GM23338 (cell line): ENCODE data around the gene ABCC10. TPM values are rescaled to one million over a fixed set of nuclear protein-coding genes. Genes with fewer than 3 reads are reported as not detected.
"Not testable (repeated sequence)": the region's sequence is repeated elsewhere in the genome, so short reads cannot be mapped to it uniquely, and the experiment has no call there.

Experiments used
- ATAC-seq: fragments of 200-7000 bp; cut with Tn5 transposase; 3 replicates; pipeline ENCODE4 v1.9.1; 2020
- DNase-seq: peaks from one replicate; pipeline ENCODE4 v3.0.0-alpha.2; 2015; ENCODE audit warnings: low spot score
- H2AFZ ChIP-seq: fragments of 200-600 bp; sonication (generic); 2 replicates; pipeline ENCODE4 v1.8.0; 2016; ENCODE audit warnings: antibody characterized with exemption, mild to moderate bottlenecking, moderate library complexity
- H3F3A ChIP-seq: fragments of 200-600 bp; sonication (generic); replicated peaks from 2 replicates; pipeline ENCODE4 v1.8.0; 2017; ENCODE audit warnings: antibody characterized with exemption, mixed run types, low read depth
- H3K27ac ChIP-seq: fragments of 200-600 bp; sonication (generic); 2 replicates; pipeline ENCODE4 v1.6.1; 2016; ENCODE audit warnings: low read depth
- H3K27me3 ChIP-seq: fragments of 200-600 bp; sonication (generic); 2 replicates; pipeline ENCODE4 v1.8.0; 2016; ENCODE audit warnings: mild to moderate bottlenecking, mixed run types, moderate library complexity; ENCODE audit not compliant: insufficient read depth
- H3K36me3 ChIP-seq: fragments of 200-600 bp; sonication (generic); 2 replicates; pipeline ENCODE4 v1.8.0; 2016; ENCODE audit warnings: mild to moderate bottlenecking; ENCODE audit not compliant: insufficient read depth
- H3K4me1 ChIP-seq: fragments of 200-600 bp; sonication (generic); 2 replicates; pipeline ENCODE4 v1.8.0; 2016; ENCODE audit warnings: mild to moderate bottlenecking, moderate library complexity; ENCODE audit not compliant: insufficient read depth
- H3K4me2 ChIP-seq: fragments of 200-600 bp; sonication (generic); 2 replicates; pipeline ENCODE4 v1.7.1; 2017; ENCODE audit warnings: mixed run types
- H3K4me3 ChIP-seq: fragments of 200-600 bp; sonication (generic); 2 replicates; pipeline ENCODE4 v1.6.1; 2016; ENCODE audit warnings: mixed run types
- H3K79me2 ChIP-seq: fragments of 200-600 bp; sonication (generic); replicated peaks from 2 replicates; pipeline ENCODE4 v1.8.0; 2017; ENCODE audit warnings: mild to moderate bottlenecking; ENCODE audit not compliant: insufficient read depth
- H3K9me2 ChIP-seq: fragments of 200-600 bp; sonication (generic); 2 replicates; pipeline ENCODE4 v1.8.0; 2017; ENCODE audit not compliant: insufficient read depth
- H4K20me1 ChIP-seq: fragments of 200-600 bp; sonication (generic); replicated peaks from 2 replicates; pipeline ENCODE4 v1.8.0; 2017; ENCODE audit warnings: mild to moderate bottlenecking; ENCODE audit not compliant: insufficient read depth
- H3K27ac Mint-ChIP-seq: 2 replicates; pipeline ENCODE4 v1.8.0; 2020; ENCODE audit warnings: inconsistent platforms, mild to moderate bottlenecking, moderate library complexity, mixed read lengths
- H3K27me3 Mint-ChIP-seq: 3 replicates; pipeline ENCODE4 v1.8.0; 2022; ENCODE audit warnings: low read depth, mild to moderate bottlenecking, moderate library complexity, mixed read lengths, inconsistent platforms; ENCODE audit not compliant: insufficient read depth, poor library complexity
- H3K36me3 Mint-ChIP-seq: 3 replicates; pipeline ENCODE4 v1.8.0; 2021; ENCODE audit warnings: low read depth, mild to moderate bottlenecking, inconsistent platforms, moderate library complexity, mixed read lengths
- H3K4me1 Mint-ChIP-seq: 3 replicates; pipeline ENCODE4 v1.8.0; 2020; ENCODE audit warnings: mild to moderate bottlenecking, inconsistent platforms, mixed read lengths
- H3K4me3 Mint-ChIP-seq: 3 replicates; pipeline ENCODE4 v1.8.0; 2021; ENCODE audit warnings: moderate library complexity, mild to moderate bottlenecking, inconsistent platforms, mixed read lengths
- H3K9me3 Mint-ChIP-seq: 3 replicates; pipeline ENCODE4 v1.8.0; 2020; ENCODE audit warnings: moderate library complexity, mild to moderate bottlenecking, inconsistent platforms, mixed read lengths
- EZH2 ChIP-seq: fragments of 200-600 bp; sonication (generic); IDR thresholded peaks from one replicate; pipeline ENCODE4 v1.8.0; 2017; ENCODE audit warnings: antibody characterized with exemption, mild to moderate bottlenecking, low read depth; ENCODE audit not compliant: unreplicated experiment
- EZH2phosphoT487 ChIP-seq: fragments of 200-600 bp; sonication (generic); IDR thresholded peaks from one replicate; pipeline ENCODE4 v1.8.1; 2018; ENCODE audit warnings: antibody characterized with exemption; ENCODE audit not compliant: unreplicated experiment
- JUNB ChIP-seq: IDR thresholded peaks from one replicate; pipeline ENCODE4 v1.6.1; 2016; ENCODE audit warnings: antibody characterized with exemption; ENCODE audit not compliant: unreplicated experiment
- NANOG ChIP-seq: IDR thresholded peaks from 2 replicates; pipeline ENCODE4 v1.6.1; 2016; ENCODE audit warnings: antibody characterized with exemption, borderline replicate concordance
- STAT1 ChIP-seq: IDR thresholded peaks from one replicate; pipeline ENCODE4 v1.6.1; 2016; ENCODE audit warnings: antibody characterized with exemption; ENCODE audit not compliant: unreplicated experiment
- ZNF114 ChIP-seq: fragments of 250-450 bp; sonication (Bioruptor Pico); IDR thresholded peaks from 2 replicates; pipeline ENCODE4 v1.5.0; 2020; ENCODE audit warnings: mild to moderate bottlenecking, moderate library complexity
- polyA plus RNA-seq: library from polyadenylated mRNA; unstranded; fragments of >200 nt; fragmentation: Nextera tagmentation; extraction: Ambion mirVana; gene quantifications from 2 replicates; pipeline ENCODE4 v1.2.1, GENCODE V29; 2016
- total RNA-seq: library from RNA; depleted of rRNA; stranded (reverse); fragments of >200 nt; shearing (Covaris generic); gene quantifications from 2 replicates; pipeline ENCODE4 v1.2.3, GENCODE V29; 2014
- TF ChIP-seq, protein P1 (sequence below): IDR thresholded peaks from one replicate; pipeline ENCODE4 v1.6.1; 2018; ENCODE audit warnings: antibody characterized with exemption; ENCODE audit not compliant: unreplicated experiment
- TF ChIP-seq, protein P2 (sequence below): IDR thresholded peaks from 2 replicates; pipeline ENCODE4 v1.6.1; 2016; ENCODE audit warnings: antibody characterized with exemption
- TF ChIP-seq, protein P3 (sequence below), 2 experiments: fragments of 200-600 bp in 1 of 2; sonication (generic) in 1 of 2; conservative IDR thresholded peaks; 2 replicates each; pipeline versions ENCODE4 v1.5.1 to v1.6.1; 2016 to 2017; ENCODE audit warnings: antibody characterized with exemption in 2 of 2, low read depth in 2 of 2, mild to moderate bottlenecking in 2 of 2, moderate library complexity in 1 of 2

Gene ABCC10
- total and polyA plus RNA-seq, 2 experiments from 2014 or later = 16.9 to 17.5 TPM

DNA sequence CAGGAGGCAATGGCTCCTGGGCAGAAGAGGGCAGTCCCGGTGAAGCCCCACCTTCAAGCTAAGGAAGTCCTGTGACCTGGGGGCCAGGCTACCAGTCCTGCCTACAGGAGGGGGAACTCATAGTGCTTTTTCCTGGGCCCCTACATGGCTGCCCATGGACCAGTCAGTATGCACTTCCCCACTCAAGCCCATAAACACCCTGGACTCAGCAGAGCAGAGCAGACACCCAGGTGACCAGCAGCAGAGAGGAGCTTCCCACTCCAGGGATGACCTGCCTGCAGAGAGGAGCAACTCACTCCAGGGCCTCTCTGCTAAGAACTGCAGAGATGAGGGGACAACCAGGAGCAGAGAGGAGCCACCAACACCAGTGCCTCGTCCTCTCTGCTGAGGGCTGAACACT is 14.3 kb upstream of the ABCC10 start (continued):
- TF ChIP-seq, protein P1, sequence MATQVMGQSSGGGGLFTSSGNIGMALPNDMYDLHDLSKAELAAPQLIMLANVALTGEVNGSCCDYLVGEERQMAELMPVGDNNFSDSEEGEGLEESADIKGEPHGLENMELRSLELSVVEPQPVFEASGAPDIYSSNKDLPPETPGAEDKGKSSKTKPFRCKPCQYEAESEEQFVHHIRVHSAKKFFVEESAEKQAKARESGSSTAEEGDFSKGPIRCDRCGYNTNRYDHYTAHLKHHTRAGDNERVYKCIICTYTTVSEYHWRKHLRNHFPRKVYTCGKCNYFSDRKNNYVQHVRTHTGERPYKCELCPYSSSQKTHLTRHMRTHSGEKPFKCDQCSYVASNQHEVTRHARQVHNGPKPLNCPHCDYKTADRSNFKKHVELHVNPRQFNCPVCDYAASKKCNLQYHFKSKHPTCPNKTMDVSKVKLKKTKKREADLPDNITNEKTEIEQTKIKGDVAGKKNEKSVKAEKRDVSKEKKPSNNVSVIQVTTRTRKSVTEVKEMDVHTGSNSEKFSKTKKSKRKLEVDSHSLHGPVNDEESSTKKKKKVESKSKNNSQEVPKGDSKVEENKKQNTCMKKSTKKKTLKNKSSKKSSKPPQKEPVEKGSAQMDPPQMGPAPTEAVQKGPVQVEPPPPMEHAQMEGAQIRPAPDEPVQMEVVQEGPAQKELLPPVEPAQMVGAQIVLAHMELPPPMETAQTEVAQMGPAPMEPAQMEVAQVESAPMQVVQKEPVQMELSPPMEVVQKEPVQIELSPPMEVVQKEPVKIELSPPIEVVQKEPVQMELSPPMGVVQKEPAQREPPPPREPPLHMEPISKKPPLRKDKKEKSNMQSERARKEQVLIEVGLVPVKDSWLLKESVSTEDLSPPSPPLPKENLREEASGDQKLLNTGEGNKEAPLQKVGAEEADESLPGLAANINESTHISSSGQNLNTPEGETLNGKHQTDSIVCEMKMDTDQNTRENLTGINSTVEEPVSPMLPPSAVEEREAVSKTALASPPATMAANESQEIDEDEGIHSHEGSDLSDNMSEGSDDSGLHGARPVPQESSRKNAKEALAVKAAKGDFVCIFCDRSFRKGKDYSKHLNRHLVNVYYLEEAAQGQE = no peak
- TF ChIP-seq STAT1 = no peak
- TF ChIP-seq NANOG = no peak
- no peak for TF ChIP-seq JUNB
- TF ChIP-seq, protein P2, sequence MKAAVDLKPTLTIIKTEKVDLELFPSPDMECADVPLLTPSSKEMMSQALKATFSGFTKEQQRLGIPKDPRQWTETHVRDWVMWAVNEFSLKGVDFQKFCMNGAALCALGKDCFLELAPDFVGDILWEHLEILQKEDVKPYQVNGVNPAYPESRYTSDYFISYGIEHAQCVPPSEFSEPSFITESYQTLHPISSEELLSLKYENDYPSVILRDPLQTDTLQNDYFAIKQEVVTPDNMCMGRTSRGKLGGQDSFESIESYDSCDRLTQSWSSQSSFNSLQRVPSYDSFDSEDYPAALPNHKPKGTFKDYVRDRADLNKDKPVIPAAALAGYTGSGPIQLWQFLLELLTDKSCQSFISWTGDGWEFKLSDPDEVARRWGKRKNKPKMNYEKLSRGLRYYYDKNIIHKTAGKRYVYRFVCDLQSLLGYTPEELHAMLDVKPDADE = no peak
- TF ChIP-seq EZH2phosphoT487 = no peak
- TF ChIP-seq, protein P3, sequence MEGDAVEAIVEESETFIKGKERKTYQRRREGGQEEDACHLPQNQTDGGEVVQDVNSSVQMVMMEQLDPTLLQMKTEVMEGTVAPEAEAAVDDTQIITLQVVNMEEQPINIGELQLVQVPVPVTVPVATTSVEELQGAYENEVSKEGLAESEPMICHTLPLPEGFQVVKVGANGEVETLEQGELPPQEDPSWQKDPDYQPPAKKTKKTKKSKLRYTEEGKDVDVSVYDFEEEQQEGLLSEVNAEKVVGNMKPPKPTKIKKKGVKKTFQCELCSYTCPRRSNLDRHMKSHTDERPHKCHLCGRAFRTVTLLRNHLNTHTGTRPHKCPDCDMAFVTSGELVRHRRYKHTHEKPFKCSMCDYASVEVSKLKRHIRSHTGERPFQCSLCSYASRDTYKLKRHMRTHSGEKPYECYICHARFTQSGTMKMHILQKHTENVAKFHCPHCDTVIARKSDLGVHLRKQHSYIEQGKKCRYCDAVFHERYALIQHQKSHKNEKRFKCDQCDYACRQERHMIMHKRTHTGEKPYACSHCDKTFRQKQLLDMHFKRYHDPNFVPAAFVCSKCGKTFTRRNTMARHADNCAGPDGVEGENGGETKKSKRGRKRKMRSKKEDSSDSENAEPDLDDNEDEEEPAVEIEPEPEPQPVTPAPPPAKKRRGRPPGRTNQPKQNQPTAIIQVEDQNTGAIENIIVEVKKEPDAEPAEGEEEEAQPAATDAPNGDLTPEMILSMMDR (conservative IDR thresholded peaks at IDR 0.05; ENCODE audit: low read depth in 2 of 2) = no peak
- no peak for TF ChIP-seq EZH2
- TF ChIP-seq ZNF114 = no peak

DNA sequence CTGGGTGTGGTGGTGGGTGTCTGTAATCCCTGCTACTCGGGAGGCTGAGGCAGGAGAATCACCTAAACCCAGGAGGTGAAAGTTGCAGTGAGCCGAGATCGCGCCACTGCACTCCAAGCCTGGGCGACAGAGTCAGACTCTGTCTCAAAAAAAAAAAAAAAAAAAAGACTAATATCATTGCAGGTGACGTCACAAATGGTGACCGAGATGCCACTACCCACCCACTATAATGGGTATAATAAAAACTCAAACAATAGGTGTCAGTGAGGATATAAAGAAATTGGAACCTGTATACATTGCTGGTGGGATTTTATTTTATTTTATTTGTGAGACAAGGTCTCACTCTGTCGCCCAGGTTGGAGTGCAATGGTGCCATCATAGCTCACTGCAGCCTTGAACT is 12.1 kb upstream of the ABCC10 start:
- H3K9me3 Mint-ChIP-seq = peaks cover 12% of the 10 kb centered on the region; the same call in 2 of the 3 replicates
- H3K4me1 Mint-ChIP-seq, H3K27ac Mint-ChIP-seq, H2AFZ ChIP-seq, H3K27ac ChIP-seq, DNase-seq, H3K9me2 ChIP-seq, H3K4me1 ChIP-seq, H3K36me3 Mint-ChIP-seq, H3K36me3 ChIP-seq, ATAC-seq, H3K4me2 ChIP-seq, H3K79me2 ChIP-seq, H3K27me3 Mint-ChIP-seq, H3K4me3 Mint-ChIP-seq, H3F3A ChIP-seq, H3K4me3 ChIP-seq, H3K27me3 ChIP-seq, H4K20me1 ChIP-seq: not testable (repeated sequence)
